Small intestine (tissue), 16 donors: ENCODE results near the gene PHF3. TPM values are rescaled to one million over a fixed set of nuclear protein-coding genes. Genes with fewer than 3 reads are reported as not detected.

Source experiments
- DNase-seq, 2 donors: peaks; one replicate each; pipeline versions ENCODE4 v3.0.0 to v3.0.0-alpha.2; 2013
- FAIRE-seq: peaks from 2 replicates; lab custom pipeline; 2012; peaks lifted over from hg19 to GRCh38; lab: Jason Lieb, UNC
- H3K27ac ChIP-seq, 3 donors: one replicate each; pipeline ENCODE4 v1.5.1; 2013; ENCODE audit warnings: low read length in 2 of 3, mild to moderate bottlenecking in 2 of 3, control low read depth in 1 of 3, inconsistent platforms in 1 of 3, low read depth in 1 of 3, moderate library complexity in 1 of 3
- H3K27me3 ChIP-seq, 3 donors: one replicate each; pipeline ENCODE4 v1.6.1; 2013; ENCODE audit warnings: low read length in 3 of 3, inconsistent platforms in 1 of 3; ENCODE audit not compliant: control insufficient read depth in 3 of 3, insufficient read depth in 3 of 3
- H3K36me3 ChIP-seq, 3 donors: one replicate each; pipeline ENCODE4 v1.6.1; 2013; ENCODE audit warnings: low read length in 3 of 3, inconsistent platforms in 1 of 3, low read depth in 1 of 3, mild to moderate bottlenecking in 1 of 3, moderate library complexity in 1 of 3; ENCODE audit not compliant: control insufficient read depth in 3 of 3, insufficient read depth in 2 of 3
- H3K4me1 ChIP-seq, 3 donors: one replicate each; pipeline ENCODE4 v1.6.1; 2013; ENCODE audit warnings: low read length in 2 of 3, inconsistent platforms in 1 of 3, low read depth in 1 of 3, mild to moderate bottlenecking in 1 of 3, moderate library complexity in 1 of 3; ENCODE audit not compliant: control insufficient read depth in 3 of 3, insufficient read depth in 2 of 3
- H3K4me3 ChIP-seq, 3 donors: one replicate each; pipeline ENCODE4 v1.5.1; 2013; ENCODE audit warnings: low read length in 3 of 3, control low read depth in 1 of 3, inconsistent platforms in 1 of 3, low read depth in 1 of 3, mild to moderate bottlenecking in 1 of 3, moderate library complexity in 1 of 3
- H3K9me3 ChIP-seq, 2 donors: one replicate each; pipeline ENCODE4 v1.6.1; 2013; ENCODE audit warnings: low read depth in 1 of 2, low read length in 1 of 2; ENCODE audit not compliant: control insufficient read depth in 2 of 2, insufficient read depth in 1 of 2
- WGBS, 3 donors: extraction: QIAGEN DNeasy Blood & Tissue Kit; methylation state at CpG; one replicate each; pipeline ENCODE4 v1.1.7; 2013; 5-methylcytosine and 5-hydroxymethylcytosine counted together
- long read RNA-seq, 10 donors: transcript quantifications; one replicate each; lab custom pipeline, GENCODE V29; 2026
- polyA plus RNA-seq, 4 donors: library from polyadenylated mRNA; stranded (reverse) in 3 of 4; unstranded in 1 of 4; fragments of 200-250 nt in 3 of 4; fragments of 120-200 nt in 1 of 4; gene quantifications; one replicate each; pipeline versions ENCODE4 v1.2.1 to v1.2.3, GENCODE V29; 2013
- donor health status: healthy with polysubstance abuse.
- donor health status: control.
- donor health status: control.
- donor health status: Bipolar disorder and iron deficiency.
- donor health status: healthy.

PHF3 gene, protein sequence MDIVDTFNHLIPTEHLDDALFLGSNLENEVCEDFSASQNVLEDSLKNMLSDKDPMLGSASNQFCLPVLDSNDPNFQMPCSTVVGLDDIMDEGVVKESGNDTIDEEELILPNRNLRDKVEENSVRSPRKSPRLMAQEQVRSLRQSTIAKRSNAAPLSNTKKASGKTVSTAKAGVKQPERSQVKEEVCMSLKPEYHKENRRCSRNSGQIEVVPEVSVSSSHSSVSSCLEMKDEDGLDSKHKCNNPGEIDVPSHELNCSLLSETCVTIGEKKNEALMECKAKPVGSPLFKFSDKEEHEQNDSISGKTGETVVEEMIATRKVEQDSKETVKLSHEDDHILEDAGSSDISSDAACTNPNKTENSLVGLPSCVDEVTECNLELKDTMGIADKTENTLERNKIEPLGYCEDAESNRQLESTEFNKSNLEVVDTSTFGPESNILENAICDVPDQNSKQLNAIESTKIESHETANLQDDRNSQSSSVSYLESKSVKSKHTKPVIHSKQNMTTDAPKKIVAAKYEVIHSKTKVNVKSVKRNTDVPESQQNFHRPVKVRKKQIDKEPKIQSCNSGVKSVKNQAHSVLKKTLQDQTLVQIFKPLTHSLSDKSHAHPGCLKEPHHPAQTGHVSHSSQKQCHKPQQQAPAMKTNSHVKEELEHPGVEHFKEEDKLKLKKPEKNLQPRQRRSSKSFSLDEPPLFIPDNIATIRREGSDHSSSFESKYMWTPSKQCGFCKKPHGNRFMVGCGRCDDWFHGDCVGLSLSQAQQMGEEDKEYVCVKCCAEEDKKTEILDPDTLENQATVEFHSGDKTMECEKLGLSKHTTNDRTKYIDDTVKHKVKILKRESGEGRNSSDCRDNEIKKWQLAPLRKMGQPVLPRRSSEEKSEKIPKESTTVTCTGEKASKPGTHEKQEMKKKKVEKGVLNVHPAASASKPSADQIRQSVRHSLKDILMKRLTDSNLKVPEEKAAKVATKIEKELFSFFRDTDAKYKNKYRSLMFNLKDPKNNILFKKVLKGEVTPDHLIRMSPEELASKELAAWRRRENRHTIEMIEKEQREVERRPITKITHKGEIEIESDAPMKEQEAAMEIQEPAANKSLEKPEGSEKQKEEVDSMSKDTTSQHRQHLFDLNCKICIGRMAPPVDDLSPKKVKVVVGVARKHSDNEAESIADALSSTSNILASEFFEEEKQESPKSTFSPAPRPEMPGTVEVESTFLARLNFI (N-terminal part only)
- 10 to 100 TPM in 3 of 4 donors, 1 to 10 TPM in 1; 8.1 to 67.9 (median 10.9) TPM for polyA plus RNA-seq
- long read RNA-seq, donor 1, full-length matches to known transcripts, result 1 of 138 reads
- long read RNA-seq, donor 1, partial matches to known transcripts, result 137 of 138 reads
- long read RNA-seq, donor 1, other reads (novel, unspliced or antisense), result 0 of 138 reads
- long read RNA-seq, donor 2, result 0 reads
- long read RNA-seq, donor 3, result 0 reads
- long read RNA-seq, donor 4, result 0 reads
- long read RNA-seq, donor 5, result 0 reads
- long read RNA-seq, donor 6, partial matches to known transcripts, result 7 of 7 reads
- long read RNA-seq, donor 6, other reads (novel, unspliced or antisense), result 0 of 7 reads
- long read RNA-seq, donor 7, result 0 reads
- long read RNA-seq, donor 8, result 0 reads
- long read RNA-seq, donor 9, partial matches to known transcripts, result 0 of 1 reads
- long read RNA-seq, donor 9, other reads (novel, unspliced or antisense), result 0 of 1 reads
- long read RNA-seq, donor 10, partial matches to known transcripts, result 7 of 7 reads
- long read RNA-seq, donor 10, other reads (novel, unspliced or antisense), result 0 of 7 reads

GRCh38 chr6:63635588-63636517, at the start of gene PHF3:
Gene PHF3 (plus strand): TSS chr6:63635802. CDS start chr6:63646552, 10,750 bp downstream.
- FAIRE-seq, result no peak
- Histone ChIP-seq H3K36me3 (no peaks in the 10 kb centered on the region), H3K9me3 (no peaks in the 10 kb centered on the region), H3K27me3 (no peaks in the 10 kb centered on the region), H3K4me1 (peaks cover 3 to 16% (median 12%) of the 10 kb centered on the region in 3 donors), H3K4me3 (peak within 1 kb of the TSS; percentile 61 to 96 (median 89)), H3K27ac (peak within 1 kb of the TSS; percentile 94 to 98 (median 97))
- DNase-seq, result peak; percentile 91 to 98
- WGBS, 3 donors, result 0% methylated on average over 99 to 126 of the region's 126 CpGs

GRCh38 chr6:63589952-63590411, 45.6 kb upstream of the PHF3 start:
- no peak overlapping the region for H3K4me3 ChIP-seq
- WGBS, 3 donors, result 48 to 74% (median 64%) methylated on average over 2 of the region's 2 CpGs
- no peak for FAIRE-seq

GRCh38 chr6:63592886-63593285, 42.7 kb upstream of the PHF3 start:
- no peaks in the 10 kb centered on the region for H3K27me3 ChIP-seq
- no peaks in the 10 kb centered on the region for H3K9me3 ChIP-seq
- H3K27ac ChIP-seq, result no peak overlapping the region
- FAIRE-seq, result no peak
- no peaks in the 10 kb centered on the region for H3K4me1 ChIP-seq
- no peaks in the 10 kb centered on the region for H3K36me3 ChIP-seq
- no peak for DNase-seq
- no peak overlapping the region for H3K4me3 ChIP-seq
- 91 to 96% (median 94%) methylated on average over 7 of the region's 7 CpGs for WGBS, 3 donors

More at GRCh38 chr6:63589952-63590411, 45.6 kb upstream of the PHF3 start:
- Histone ChIP-seq H3K4me1 (no peaks in the 10 kb centered on the region), H3K36me3 (no peaks in the 10 kb centered on the region), H3K27ac (no peak overlapping the region), H3K27me3 (no peaks in the 10 kb centered on the region), H3K9me3 (no peaks in the 10 kb centered on the region)
- DNase-seq, result no peak

GRCh38 chr6:63597141-63598048, 38.2 kb upstream of the PHF3 start:
- FAIRE-seq, result peak; percentile 33
- H3K27ac ChIP-seq, result peak overlapping the region in 1 of 3 donors; percentile 60
- WGBS, 3 donors, result 34 to 53% (median 43%) methylated on average over 6 of the region's 6 CpGs

GRCh38 chr6:63598049-63599036, 37.3 kb upstream of the PHF3 start:
- FAIRE-seq, result no peak

More at GRCh38 chr6:63597141-63598048, 38.2 kb upstream of the PHF3 start:
- Histone ChIP-seq H3K27me3 (no peaks in the 10 kb centered on the region), H3K36me3 (no peaks in the 10 kb centered on the region), H3K9me3 (no peaks in the 10 kb centered on the region), H3K4me3 (peak overlapping the region in 2 of 3 donors; percentile 50 to 51), H3K4me1 (no peaks in the 10 kb centered on the region)
- DNase-seq, result no peak

More at GRCh38 chr6:63598049-63599036, 37.3 kb upstream of the PHF3 start:
- H3K36me3 ChIP-seq, result no peaks in the 10 kb centered on the region
- WGBS, 3 donors, result 1 to 4% (median 2%) methylated on average over 23 of the region's 23 CpGs
- DNase-seq, result peak; percentile 83 to 87
- no peaks in the 10 kb centered on the region for H3K9me3 ChIP-seq
- H3K27ac ChIP-seq, result peak overlapping the region in 1 of 3 donors; percentile 60
- H3K27me3 ChIP-seq, result no peaks in the 10 kb centered on the region
- H3K4me1 ChIP-seq, result no peaks in the 10 kb centered on the region
- peak overlapping the region in 2 of 3 donors; percentile 50 to 51 for H3K4me3 ChIP-seq
